CD4-positive, alpha-beta T cell treated with Interleukin-4 for 1 hour (primary cell): ENCODE results near the gene MEX3A.
"Not testable (repeated sequence)": the region's sequence is repeated elsewhere in the genome, so short reads cannot be mapped to it uniquely, and the experiment has no call there.

Source experiments
- DNase-seq, 2 donors: peaks; one replicate each; pipeline ENCODE4 v3.0.0-alpha.2; 2020 to 2022

Gene MEX3A, protein sequence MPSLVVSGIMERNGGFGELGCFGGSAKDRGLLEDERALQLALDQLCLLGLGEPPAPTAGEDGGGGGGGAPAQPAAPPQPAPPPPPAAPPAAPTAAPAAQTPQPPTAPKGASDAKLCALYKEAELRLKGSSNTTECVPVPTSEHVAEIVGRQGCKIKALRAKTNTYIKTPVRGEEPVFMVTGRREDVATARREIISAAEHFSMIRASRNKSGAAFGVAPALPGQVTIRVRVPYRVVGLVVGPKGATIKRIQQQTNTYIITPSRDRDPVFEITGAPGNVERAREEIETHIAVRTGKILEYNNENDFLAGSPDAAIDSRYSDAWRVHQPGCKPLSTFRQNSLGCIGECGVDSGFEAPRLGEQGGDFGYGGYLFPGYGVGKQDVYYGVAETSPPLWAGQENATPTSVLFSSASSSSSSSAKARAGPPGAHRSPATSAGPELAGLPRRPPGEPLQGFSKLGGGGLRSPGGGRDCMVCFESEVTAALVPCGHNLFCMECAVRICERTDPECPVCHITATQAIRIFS

DNA sequence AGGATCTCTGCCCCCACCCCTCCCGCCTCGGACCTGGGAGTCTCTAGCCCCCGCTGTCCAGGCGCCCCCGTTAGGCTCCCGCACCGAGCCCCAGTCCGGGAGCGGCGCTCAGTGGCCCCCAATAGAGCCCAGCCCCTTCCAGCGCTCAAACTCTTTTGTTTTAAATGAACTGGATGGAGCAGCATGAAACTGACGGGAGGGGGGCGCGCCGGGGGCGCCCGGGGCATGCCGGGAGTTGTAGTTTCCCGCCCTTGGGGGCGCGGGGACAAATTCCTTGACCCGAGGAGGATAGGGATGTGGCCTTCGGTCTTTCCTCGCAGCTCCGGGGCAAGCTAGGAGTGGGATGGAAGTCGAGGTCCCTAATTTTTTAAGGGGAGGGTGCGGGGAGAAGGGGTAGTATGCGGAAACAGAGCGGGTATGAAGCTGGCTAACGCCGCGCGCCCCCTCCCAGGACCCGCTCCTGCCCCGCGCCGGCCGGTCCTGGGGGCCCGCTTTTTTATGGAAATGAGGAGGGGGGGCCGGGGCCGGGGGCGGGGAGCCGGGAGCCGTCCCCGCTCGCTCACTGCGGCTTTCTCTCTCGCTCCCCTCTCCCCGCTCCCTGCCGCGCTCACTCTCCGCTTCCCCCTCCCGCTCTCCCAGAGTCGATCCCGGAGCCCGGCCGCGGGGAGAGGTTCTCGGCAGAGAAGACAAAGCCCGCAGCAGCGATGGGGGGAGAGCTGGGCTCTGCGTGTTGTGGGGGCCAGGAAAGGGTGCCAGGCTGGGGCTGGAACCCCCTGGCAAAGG is at the start of gene MEX3A:
MEX3A (minus strand) TSS at position 157 of the 783 bp plus-strand sequence. CDS start 467 bp downstream, outside the sequence.
- peak; percentile 51 to 64 for DNase-seq

DNA sequence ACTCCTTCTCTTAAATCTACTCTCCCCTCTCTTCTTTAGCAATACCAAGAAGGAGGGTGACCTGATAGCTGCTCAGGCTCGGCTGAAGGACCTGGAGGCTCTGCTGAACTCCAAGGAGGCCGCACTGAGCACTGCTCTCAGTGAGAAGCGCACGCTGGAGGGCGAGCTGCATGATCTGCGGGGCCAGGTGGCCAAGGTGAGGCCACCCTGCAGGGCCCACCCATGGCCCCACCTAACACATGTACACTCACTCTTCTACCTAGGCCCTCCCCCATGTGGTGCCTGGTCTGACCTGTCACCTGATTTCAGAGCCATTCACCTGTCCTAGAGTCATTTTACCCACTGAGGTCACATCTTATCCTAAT is 48.3 kb upstream of the MEX3A start:
- DNase-seq: no peak

DNA sequence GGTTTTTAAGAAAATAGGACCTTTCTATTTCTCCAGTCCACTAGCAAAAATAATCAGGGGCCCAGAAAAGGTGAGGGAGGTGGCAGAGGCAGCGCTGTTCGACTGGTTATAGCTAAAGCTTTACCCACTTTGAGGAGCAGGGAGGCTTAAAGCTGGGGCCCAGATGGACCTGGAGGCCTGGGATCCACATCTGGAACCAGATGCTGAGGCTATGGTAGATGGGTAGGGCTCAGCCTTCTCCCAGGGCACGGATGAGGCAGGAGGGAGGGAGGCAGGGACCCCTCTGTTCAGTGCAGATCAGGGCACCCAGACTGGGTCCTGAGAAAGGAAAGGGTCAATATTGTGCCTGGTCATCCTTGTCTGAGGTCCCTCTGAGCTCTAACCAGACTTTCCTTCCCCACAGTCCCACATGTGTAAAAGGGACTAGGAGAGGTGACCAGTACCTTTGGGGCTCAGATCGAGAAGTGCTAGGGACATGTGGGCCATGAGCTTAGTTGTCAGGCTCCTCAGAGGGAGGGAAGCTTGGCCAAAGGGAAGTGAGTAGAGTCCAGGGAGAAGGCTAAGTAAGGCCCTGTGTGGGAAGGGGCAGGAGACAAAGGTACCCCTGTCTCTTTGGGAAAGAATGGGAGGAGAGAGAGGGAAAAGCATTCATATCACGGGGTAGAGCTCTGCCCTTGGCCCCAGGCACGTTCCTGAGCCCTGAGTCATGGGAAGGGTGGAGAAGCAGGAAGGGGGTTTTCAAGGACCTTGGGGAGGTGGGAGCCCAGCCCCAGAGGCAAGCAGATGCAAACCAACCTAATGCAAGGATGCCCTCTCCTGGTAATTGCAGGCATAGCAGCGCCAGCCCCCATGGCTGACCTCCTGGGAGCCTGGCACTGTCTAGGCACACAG is 47.7 kb upstream of the MEX3A start:
- peak; percentile 79 to 81 for DNase-seq

DNA sequence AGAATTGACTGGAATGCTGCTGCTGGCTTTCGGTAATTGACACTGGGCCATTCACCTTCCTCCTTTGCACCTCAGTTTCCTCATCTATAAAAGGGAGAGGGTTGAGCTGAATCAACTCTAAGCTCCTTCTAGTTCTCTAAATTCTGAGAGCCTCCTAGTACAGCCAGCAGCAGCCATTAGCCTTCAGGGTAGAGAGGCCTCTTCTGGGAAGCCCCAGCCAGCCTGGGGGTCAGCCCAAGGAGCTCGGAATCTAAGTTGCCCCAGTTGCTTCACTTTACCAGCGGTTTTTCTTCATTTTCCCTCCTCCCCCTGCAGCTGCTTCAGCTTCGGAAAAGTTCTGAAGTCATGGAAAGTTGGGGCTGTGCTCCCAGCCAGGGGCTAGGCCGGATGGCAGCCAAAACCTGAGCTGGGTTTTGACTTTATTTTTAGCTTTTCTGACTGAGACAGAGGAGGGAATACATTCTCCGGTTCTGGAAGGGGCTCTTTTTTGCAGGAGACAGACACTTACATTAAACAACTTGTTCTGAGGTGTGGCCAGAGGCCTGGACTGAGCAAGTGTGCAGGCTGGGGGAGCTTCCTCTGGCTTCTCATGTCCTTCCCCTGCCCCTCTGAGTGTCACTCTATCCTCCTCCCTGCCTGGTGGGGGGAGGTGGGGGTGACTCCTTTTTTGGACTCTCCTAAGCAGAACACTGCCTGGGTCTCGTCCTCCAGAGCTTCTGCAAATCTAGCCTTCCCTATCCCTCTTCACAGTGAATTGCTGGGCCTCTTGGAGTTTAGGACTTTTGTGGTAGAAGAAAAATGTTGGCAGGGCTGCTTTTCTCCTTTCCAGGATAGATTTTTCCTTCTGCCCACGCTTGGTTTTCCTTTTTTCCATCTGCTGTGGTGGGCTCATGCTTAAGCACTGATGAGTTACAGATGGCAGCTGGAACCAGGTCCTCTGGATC is 46.7 kb upstream of the MEX3A start:
- no peak for DNase-seq

DNA sequence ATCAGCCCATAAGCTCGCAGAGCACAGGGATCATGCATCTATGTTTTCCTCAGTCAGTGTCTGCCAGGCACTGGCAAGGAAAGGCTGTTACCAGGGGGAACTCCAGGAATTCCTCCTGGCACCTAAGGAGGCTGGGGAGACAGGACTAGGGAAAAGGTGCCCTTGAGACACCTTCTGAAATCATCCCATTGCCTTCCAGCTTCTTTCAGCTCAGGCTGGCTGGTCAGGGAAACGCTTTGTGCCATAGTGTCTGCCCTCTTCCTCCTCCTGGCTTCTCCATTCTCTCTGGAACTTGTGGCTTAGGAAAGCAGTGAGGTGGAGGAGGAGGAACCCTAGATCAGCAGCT is 46.0 kb upstream of the MEX3A start:
- DNase-seq: no peak

DNA sequence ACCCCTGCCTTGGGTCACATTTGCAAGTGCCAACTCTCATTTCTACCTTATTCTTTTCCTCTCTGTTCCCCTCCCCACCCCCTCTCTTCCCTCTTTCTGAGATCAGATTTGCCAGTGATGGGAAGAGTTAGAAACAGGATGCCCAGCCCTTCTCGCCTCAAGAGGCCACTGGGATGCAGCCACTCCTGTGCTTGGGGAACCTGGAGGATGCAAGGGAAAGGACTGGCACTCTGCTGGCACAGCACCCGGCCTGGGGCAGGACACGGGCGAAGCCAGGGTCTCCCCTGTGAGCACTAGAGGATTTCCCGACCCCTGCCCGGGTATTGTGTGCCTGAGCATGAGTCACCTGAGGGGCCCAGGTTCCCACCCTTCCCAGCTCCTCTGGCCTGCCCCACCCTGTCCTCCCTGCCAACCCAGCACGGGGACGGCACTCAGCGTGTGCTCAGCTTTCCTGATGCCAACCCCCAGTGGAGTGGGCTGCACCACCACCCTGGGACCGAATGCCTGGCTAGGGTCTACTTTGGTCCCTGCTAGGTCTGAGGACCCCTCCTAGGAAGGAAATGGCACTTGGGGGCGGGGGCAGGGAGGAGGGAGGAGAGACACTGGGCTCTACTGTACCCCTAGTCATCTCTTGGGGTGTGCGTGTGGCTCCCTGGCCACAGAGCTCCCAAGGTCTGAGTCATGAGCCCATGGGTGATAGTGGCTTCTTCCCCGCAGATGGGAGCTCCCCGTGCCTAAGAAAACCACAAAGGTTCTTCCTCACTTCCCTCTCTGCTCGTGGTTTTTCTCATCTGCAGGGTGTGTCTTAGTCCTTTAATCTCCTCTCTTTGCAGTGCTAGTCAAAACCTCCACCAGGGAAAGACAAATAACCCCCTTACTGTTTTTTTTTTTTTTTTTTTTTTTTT is 44.6 kb upstream of the MEX3A start:
- peak; percentile 89 to 90 for DNase-seq

DNA sequence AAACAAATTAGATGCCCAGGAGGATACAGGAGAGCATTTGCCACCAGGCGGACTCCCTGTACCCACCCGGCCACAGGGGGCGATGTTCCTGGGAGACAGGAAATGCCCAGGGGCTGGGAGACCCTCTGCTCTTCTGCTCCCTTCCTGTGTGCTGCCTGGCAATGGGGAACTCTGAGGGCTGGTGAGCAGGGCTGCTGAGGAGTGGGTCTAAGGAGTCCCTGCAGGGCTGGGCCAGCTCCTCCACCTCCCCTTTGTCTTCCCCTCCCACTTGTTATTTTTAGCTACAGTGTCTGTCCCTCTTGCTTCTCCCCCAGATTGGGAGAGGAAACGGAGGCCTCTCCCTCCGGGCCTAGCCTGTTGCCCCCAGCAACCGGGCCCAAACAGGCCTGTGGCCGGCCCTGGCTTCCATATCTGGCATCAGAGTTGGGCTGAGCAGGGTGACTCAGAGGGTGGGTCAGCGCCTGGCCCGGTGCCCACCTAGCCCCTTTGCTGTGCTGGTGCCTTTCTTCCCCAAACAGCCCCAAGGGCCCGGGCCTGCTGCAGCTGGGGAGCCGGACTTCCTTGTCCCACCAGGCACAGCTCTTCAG is 43.9 kb upstream of the MEX3A start:
- DNase-seq: peak; percentile 78 to 86

DNA sequence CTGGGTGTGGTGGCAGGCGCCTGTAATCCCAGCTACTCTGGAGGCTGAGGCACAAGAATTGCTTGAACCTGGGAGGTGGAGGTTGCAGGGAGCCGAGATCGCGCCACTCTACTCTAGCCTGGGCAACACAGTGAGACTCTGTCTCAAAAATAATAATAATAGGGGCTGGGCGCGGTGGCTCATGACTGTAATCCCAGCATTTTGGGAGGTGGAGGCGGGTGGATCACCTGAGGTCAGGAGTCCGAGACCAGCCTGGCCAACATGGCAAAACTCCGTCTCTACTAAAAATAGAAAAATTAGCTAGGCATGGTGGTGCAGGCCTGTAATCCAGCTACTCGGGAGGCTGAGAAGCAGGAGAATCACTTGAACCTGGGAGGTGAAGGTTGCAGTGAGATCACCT is 43.3 kb upstream of the MEX3A start:
- not testable (repeated sequence) for DNase-seq

DNA sequence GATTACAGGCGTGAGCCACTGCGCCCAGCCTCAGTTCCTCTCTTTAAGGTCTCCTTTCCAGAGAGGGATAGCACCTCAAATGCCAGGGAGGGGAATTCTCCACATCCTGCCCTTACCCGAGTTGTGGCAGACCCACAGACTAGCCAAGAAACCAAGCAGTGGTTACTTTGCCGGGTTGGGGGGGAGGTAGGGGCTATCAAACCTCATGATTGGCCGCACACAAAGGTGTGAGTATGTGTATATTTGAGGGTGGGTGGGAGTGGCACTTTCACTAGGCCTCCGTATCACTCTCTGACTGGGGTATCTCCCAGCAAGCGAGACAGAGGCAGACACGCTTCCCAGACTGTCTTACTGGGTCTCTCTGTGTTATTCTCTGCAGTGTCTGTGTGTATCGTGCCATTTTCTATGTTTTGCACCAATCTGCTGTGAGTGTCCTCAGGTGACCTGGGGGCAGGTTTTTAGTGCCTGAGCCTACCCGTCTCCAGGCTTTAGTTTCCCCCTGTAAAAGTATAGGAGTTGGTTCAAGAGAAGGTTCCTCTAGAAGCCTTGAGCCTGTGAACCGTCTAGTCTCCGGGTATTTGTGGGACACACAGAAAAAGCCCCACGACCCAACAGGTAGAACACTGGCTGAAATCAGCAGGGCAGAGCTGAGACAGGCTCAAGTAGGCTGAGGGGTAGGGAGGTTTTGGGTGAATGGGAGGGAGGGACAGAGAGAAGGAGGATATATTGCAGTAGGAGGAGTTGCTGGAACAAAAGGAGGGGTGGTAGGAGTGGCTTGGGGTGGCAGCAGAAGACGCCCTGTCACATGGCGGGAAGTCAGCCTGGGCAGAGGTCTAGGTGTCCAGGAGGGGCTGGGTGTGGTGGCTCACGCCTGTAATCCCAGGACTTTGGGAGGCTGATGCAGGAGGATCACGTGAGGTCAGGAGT is 42.6 kb upstream of the MEX3A start:
- peak; percentile 55 to 72 for DNase-seq

DNA sequence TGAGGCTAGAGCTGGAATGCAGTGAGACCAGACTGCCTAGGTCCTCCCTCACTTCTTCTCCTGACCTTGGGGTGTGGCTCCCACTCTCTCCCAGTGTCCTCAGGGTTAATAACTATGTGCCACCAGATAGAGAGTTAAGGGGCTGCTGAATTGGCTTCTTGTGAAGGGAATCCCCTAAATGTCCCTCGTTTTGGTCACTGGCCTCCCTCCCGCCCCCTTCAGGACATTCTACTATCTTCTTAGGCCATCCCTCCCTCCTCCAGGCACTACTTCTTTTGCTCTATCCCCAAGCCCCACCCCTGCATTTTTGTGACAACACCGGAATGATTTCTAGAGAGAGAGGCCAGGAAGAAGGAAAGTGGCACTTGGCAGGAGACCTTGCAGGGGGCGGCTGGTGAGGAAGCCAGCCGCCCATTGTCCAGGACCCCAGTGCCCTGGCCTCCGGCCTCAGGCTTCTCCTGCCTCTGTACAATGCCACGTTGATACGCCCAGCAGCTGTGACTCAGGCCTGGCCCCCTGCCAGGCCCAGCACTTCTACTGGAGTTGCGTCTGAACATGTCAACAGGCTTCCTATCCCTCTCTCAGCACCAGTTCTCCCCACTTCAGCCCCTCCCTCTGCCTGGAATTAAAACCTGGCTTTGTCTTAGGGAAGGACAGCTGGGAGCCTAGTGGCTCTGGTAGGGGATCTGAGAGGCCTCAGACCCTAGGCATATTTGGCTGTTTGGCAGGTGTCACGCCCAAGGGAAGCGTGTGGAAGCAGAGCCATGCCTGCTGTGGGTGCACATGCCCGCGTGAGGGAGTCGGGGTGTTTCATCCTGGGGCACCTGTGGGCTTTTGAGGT is 41.3 kb upstream of the MEX3A start:
- DNase-seq: peak; percentile 64 to 76

DNA sequence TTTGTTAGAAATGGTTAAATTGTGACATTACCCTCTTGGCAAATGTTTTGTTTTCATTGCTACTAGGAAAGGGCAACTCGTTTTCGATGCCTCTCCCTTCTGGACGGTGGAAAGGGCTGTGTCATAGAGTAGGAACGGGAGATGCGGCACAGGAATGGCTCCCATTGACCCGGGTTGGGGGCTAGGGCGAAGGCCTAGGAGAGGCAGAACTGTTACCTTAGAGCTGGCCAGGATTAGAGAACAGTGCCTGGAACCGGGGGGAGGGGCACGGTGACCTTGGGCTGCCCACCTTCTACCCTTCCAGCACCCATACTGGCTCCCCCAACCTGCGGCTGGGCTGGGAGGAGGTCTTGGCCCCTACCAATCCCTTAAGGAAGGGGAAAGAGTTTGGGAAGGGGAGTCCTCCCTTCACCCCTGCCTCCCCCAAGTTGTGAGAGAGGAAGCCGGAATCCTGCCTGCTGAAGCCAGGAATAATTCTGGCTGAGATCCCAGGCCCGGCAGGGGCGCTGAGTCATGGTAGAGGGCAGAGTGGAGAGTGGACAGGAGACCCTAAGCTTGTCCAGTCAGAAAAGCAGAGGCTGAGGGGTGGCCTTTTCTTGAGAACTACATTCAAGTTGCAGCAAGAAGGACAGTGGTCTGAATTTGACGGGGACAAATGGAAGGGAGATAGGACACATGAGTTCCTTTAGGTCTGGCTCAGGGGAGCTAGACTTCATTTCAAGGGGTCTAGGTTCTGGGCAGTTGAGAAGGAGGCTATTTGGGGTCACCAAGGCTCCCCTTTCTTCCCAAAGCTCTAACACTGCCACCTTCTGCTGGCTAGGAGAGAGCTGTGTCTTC is 40.5 kb upstream of the MEX3A start:
- peak in 1 of 2 donors; percentile 31 for DNase-seq

DNA sequence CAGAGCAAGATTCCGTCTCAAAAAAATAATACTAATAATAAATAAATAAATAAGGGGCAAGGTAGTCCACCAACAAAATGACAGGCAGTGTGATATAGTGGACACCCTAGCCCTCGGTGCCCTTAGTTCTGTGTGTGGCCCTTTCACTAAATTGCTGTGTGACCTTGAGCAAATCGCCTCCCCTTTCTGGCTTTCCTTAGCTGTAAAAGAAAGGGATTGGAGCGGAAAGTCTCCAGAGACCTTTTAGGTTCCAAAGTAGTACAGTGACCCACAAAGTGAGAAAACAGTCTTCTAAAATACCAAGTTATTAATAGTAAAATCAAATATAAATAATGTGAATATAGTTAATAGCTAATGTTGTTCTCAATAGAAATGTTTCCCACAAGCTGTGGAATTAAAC is 39.8 kb upstream of the MEX3A start:
- peak in 1 of 2 donors; percentile 18 for DNase-seq

DNA sequence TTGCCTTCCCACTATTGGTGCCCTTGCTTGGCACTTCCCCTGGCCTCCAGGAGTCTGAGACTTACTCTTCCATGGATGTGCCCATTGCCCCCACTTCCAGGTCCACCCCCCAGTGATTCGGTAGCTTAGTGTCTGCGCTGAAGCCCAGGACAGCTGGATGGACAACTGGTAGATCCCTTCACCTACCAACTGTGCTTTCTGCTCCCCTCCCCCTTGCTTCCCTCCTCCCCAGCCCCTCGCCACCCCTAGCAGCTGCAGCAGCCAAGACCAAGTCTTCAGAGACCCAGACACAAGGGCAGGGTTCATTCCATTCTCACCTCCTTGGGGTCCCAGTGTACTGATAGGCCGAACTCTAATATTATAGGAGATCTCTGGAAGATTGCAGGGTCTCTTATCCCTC is 39.2 kb upstream of the MEX3A start:
- peak in 1 of 2 donors; percentile 16 for DNase-seq

DNA sequence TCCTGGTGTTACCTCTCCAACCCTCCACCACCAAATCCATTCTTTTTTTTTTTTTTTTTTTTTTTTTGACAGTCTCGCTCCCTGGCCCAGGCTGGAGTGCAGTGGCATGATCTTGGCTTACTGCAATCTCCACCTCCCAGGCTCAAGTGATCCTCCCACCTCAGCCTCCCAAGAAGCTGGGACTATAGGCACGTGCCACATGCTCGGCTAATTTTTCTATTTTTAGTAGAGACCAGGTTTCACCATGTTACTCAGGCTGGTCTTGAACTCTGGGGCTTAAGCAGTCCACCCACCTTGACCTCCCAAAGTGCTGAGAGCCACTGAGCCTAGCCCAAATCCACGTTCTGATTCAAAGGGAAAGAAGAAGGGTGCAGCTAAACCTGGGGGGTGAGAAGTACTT is 38.7 kb upstream of the MEX3A start:
- peak in 1 of 2 donors; percentile 9 for DNase-seq

DNA sequence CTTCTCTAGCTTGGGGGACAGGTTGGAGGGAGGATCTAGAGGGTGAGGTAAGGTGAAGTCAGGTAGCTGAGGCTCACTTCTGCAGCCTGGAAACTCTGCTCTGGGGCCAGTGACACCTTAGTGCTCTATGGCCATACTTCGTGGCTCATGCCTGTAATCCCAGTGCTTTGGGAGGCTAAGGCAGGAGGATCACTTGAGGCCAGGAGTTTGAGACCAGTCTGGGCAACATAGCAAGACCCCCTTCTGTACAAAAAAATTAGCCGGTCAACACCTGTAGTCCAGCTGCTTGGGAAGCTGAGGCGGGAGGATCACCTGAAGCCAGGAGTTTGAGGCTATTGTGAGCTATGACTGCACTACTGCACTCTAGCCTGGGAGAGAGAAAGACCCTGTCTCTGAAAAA is 38.1 kb upstream of the MEX3A start:
- no peak for DNase-seq

DNA sequence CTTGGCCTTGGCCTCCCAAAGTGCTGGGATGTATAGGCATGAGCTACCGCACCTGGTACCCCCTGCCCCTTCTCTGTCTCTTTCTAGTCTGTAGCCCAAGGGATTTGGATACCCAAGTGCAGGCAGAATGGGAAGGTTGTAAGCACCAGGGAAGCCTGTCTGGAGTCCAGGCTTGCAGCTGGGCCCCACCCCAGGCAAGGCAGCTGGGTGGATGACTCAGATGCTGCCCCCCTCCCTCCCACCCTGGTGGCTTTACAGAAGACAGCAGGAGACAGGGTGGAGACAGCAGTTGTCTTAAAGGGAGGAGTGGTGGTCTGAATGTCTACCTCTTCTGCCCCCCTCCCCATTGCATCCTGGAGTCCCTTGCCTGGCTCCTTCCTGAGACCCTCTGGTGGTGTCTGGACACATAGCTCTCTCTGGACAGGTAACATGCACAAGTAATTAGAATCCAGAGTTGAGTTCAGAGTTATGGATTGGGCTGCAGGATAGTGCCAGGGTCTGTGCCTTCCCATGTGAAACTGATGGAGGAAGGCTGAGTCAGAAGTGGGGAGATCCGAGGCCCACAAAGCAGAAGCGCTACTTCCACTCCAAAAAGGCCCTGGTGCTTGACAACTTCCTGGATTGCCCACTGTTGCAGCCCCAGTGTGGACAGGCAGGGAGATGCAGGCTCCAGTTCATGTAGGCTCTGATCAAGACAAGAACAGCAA is 37.4 kb upstream of the MEX3A start:
- DNase-seq: peak; percentile 51 to 73
